Measurements from ENCODE around the gene ASB15.

DNA sequence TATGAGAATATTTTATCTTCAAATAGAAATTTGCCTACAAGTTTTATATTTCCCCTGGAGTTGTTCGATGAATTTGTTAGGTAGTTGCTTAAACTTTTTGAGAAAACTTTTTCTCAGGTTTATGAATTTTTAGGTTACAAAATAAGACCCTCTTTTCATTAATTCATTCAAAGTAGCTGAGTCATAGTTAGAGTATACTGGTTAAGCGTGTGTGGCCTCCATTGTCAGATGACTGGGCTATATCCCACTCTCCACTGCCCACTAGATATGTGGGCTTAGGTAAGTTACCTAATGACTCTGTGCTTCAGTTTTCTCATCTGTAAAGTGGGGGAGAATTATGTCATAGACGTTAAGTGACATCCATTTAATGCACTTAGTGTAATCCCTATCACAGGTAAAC lies 1.0 kb downstream of the ASB15 start:
- TF ChIP-seq, protein P1, sequence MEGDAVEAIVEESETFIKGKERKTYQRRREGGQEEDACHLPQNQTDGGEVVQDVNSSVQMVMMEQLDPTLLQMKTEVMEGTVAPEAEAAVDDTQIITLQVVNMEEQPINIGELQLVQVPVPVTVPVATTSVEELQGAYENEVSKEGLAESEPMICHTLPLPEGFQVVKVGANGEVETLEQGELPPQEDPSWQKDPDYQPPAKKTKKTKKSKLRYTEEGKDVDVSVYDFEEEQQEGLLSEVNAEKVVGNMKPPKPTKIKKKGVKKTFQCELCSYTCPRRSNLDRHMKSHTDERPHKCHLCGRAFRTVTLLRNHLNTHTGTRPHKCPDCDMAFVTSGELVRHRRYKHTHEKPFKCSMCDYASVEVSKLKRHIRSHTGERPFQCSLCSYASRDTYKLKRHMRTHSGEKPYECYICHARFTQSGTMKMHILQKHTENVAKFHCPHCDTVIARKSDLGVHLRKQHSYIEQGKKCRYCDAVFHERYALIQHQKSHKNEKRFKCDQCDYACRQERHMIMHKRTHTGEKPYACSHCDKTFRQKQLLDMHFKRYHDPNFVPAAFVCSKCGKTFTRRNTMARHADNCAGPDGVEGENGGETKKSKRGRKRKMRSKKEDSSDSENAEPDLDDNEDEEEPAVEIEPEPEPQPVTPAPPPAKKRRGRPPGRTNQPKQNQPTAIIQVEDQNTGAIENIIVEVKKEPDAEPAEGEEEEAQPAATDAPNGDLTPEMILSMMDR (conservative IDR thresholded peaks at IDR 0.05; ENCODE audit: low read depth, low read length) = no peak
- TF ChIP-seq EZH2 (IDR thresholded peaks at IDR 0.05; ENCODE audit: low read length, unreplicated experiment) (no peak), EZH2phosphoT487 (IDR thresholded peaks at IDR 0.05; ENCODE audit: borderline replicate concordance, low read length) (no peak)

Measured in PC-3 (cell line).